HG03469 (cell line): Measurements from ENCODE around the gene RRP12.
"Not testable (repeated sequence)": the region's sequence is repeated elsewhere in the genome, so short reads cannot be mapped to it uniquely, and the experiment has no call there.

ENCODE experiments used
- ATAC-seq: cut with Tn5 transposase; IDR thresholded peaks from one replicate; pipeline ENCODE4 v1.9.1; 2021; ENCODE audit warnings: mild to moderate bottlenecking, moderate library complexity, moderate number of reproducible peaks; ENCODE audit not compliant: unreplicated experiment

RRP12 gene

DNA sequence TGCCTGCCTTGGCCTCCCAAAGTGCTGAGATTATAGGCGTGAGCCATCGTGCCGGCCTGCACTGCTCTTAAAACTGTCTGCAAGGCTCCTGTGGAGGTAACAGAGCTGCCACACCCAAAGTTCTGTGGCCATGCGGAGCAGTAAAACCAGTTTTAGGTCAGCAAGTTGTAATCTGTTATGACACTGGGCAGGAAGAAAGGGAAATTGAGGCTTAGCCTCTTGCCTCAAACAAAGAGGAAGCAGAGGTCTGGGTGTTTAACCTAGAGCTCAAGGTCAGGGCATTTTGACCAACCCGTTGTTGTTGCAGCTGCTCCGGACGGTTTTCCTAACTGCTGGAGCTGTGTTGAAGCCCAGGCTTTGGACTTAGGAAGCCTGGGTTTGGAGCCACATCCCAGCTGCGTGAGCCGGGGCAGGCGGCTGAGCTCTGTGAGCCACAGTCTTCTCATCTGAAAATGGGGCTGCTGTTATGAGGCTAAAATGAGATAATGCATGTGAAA lies 7.4 kb upstream of the RRP12 start:
- ATAC-seq, result no peak

DNA sequence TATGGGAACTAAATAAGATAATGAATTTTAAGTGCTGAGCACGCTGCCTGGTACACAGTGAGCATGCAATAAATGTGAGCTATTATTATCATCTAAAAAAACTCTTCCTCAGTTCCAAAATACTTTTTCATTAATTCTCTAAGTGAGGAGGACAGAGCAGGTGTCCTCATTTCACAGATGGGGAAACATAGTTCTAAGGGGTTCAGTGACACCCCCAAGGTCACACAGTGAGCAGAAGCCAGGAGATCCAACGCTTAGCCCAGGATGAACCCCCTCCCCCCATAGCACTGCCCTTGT lies 6.8 kb upstream of the RRP12 start:
- ATAC-seq, result no peak

DNA sequence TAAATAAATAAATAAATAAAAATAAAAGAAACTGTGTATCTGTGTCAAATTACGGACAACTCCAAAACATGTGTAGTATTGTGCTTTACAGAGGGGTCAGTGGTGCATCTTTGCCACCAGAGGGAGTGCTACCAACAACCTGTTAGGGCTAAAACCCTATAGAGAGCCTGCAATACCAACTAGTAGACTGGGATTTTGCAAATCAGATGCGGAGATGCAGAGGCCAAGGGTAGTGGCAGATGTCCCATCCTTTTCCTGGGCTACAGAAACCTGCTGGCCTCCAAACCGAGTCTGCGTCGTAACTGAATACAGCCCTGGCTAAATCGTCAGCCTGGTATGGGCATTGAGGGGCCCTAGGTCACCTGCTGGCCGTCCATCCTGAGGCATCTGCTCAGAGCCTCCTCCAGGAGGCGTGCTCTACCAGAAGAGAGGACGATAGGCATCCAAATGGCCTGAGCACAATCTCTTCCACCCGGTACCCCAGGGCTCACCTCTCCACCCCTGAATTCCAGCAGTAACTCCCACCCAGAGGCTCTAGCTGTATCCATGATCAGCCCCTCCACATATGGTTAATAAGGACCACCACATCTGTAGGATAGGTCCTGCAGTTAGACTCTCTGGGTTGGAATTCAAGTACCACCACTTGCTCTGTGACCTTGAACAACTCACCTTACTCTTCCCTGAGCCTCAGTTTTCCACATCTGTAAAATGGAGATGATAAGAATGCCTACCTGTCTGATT lies 6.2 kb upstream of the RRP12 start:
- ATAC-seq, result peak; percentile 64

- not testable (repeated sequence) for ATAC-seq
Observed at GRCh38 chr10:97406483-97406882, 5.3 kb upstream of the RRP12 start.

DNA sequence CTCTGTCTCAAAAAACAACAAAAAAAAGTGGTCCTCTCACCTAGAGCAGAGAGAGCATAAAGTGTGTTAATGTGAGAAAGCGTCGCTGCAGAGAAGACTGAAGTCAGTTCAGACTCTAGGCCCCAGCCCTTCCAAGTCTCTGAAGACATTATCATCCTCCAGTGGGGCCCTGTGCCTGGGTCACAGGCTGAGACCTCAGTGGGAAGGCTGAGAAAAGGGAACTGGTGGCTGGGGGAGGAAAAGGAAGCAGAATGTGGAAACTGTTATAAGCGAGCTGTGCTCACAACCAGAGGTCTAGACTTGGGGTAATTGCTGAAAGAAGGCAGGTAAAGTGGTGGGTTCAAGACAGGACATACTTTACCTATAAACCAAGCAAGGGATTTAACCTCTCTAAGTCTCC lies 4.9 kb upstream of the RRP12 start:
- ATAC-seq, result no peak

GRCh38 chr10:97404044-97404443 lies 2.9 kb upstream of the RRP12 start:
- ATAC-seq, result no peak

DNA sequence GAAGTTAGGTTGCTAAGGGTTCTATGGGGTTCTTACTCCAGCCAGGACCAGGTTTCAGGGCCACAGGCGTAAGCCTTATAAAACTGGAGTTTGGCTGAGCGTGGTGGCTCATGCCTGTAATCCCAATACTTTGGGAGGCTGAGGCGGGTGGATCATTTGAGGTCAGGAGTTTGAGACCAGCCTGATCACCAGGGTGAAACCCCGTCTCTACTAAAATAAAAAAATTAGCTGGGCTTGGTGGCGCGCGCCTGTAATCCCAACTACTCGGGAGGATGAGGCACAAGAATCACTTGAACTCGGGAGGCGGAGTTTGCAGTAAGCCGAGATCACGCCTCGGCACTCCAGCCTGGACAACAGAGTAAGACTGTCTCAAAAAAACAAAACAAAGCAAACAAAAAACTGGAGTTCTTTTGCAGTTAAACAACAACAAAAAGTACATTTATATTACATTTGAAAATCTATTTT lies 347 bp upstream of the RRP12 start:
- ATAC-seq, result no peak

DNA sequence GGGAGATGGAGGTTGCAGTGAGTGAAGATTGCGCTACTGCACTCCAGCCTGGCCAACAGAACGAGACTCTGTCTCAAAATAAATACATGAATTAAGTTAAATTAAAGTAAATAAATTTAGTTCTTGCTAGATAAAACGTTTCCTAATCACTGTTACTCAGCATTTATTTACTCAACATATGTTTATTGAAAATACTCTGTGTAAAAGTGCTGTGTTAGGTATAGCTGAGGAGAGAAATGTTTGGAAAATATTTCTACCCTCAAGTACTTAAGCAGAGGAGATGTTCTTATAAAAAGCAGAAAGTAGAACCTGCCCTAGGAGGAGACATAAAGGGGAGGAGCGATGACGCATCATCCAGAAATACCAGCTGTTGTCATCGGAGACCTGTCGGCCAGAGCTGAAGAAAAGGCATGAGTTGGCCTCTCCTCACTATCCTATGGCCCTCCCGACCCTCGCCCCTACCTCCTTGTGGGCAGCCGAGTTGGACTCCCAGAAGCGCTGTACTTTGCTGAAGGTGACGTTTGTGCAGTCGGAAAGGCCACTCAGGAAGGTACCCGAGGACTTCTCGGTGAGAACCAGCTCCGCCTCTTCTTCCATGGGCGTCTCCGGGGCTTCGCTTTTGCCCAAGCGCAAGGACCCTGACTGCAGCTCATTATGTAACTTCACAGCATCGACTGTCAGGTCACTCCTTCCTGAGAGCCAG lies 1.1 kb downstream of the RRP12 start:
- ATAC-seq, result no peak

GRCh38 chr10:97396056-97396455 lies 5.1 kb downstream of the RRP12 start:
- ATAC-seq, result no peak

DNA sequence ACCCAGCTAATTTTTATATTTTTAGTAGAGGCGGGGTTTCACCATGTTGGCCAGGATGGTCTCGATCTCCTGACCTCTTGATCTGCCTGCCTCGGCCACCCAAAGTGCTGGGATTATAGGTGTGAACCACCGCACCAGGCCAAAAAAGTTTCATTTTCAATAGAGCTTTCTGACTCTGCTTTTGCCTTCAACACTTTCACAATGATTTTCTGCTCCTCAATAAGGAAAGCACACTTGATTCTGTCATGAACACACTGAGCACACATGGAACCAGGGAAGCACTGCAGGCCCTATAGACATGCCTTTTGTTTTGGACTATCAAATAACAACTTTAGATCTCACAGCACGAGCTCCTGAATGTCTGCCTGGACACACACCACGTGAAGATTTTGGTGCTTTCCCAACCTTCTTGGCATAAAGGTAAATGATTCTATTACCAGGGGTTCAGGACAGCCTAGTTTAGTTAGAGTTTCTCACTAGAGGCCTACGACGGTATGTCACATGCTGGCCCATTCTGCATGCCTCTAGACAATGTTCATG lies 8.0 kb downstream of the RRP12 start:
- no peak for ATAC-seq

- no peak for ATAC-seq
Observed at GRCh38 chr10:97390091-97390490, 11.0 kb downstream of the RRP12 start.

DNA sequence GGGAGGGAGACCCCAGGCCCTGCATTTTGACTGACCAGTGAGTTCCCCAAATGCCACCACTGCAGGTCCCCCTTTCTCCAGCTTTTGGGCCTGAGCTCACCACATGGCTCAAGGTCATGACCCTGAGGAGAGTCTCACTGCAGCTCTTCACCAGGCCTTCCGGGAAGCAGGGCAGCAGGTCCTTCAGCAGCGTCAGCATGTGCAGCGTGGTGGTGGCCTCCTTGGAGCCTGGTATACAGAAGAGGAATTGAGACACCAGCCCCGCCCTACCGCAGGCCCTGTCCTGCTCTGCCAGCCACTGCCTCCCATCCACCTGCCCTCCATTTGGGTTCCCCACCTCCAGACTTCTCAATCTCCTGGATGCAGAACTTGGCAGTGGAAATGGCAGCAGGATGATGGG lies 13.0 kb downstream of the RRP12 start:
- ATAC-seq, result no peak

GRCh38 chr10:97385565-97385964 lies 15.6 kb downstream of the RRP12 start:
- ATAC-seq, result no peak

GRCh38 chr10:97384641-97385040 lies 16.5 kb downstream of the RRP12 start:
- ATAC-seq, result no peak

DNA sequence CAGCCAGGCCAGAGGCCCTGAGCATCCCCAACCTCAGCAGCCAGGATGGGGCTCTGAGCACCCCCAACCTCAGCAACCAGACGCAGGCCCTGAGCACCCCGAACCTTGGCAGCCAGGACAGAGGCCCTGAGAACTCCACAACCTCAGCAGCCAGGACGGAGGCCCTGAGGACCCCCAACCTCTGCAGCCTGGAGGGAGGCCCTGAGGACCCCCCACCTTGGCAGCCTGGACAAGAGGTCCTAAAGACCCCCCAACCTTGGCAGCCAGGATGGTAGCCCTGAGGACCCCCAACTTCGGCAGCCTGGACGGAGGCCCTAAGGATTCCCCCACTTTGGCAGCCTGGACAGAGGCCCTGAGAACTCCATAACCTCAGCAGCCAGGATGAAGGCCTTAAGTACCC lies 17.0 kb downstream of the RRP12 start:
- ATAC-seq, result no peak

DNA sequence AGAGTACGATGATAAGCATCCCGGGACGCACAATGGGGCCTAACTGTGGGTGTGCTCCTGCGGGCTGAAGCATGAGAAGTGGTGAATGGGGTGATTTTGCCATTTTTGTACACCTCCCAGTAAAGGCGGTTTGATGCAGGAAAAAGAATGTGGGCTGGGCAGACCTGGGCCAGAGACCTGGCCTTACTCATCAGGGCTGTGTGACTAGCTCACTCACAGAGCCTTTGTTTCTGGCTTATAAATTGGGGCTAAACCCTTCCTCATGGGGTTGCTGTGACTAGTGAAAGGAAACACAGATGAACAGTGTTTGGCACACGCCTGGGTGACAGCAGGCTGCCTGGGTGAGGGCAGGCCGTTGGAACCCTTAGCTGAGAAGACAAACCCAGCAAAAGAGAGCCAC lies 18.0 kb downstream of the RRP12 start:
- no peak for ATAC-seq

DNA sequence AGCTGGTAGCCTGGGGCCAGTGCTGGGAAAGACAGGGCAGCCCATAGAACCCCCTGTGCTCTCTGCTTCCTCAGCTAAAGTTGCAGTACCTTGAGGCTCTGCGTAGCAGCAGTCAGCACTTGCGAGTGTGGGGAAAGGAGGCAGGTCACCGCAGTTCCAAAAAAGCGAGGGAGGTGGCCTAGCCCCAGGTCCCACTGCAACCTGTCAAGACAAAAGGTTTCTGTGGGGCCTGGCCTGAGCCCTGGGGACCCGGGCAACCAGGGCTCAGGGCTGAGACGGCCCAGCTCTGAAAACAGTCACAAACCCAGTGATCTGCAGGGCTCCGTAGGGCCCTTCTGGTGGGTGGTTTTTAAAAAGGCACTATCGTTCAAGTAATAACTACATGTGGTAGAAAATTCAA lies 19.5 kb downstream of the RRP12 start:
- ATAC-seq, result no peak

- no peak for ATAC-seq
Observed at GRCh38 chr10:97380516-97380915, 20.6 kb downstream of the RRP12 start.

DNA sequence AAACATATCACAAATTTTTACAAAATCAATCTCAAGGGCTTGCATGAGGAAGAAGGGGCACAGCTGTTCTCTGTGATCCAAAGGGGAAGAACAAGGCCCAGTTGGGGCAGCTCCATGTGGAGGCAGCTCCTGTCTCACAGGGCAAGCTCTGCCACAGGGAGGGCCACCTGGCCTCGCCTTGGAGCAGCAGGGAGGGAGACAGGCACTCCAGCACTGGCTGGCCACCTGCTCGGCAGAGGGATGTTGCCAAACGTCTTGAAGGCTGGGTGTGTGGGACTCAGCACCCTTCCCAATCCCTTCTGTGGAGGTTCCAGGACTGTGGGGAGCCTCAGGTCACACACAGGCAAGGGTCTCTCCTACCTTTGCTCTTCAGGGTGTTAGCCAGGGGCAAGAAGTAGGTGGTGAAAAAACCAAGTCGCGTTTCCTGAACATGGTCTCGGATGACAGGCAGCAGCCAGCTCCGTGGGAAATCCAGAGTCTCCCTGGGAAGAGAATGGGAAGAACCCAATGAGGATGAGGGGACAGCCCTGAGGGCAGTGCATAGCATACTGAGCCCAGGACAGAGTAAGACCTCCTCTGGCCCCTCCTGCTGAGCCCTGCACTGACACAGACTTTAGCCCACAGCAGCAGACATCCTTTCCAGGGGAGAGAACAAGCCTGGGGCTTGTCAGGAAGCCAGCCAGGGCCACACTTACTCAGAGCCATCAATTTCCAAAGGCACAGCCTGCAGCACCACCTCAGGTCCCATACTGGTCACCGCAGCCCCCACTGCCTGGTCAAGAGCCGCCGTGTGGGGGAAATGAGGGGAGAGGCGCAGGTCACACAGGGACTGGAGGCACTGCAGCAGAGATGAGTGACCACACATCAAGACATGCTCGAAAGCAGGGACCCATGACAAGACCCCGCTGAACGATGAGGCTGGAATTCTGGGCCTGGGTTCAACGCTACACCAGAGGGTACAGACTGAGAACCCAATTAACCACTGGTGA lies 21.9 kb downstream of the RRP12 start:
- ATAC-seq, result no peak

DNA sequence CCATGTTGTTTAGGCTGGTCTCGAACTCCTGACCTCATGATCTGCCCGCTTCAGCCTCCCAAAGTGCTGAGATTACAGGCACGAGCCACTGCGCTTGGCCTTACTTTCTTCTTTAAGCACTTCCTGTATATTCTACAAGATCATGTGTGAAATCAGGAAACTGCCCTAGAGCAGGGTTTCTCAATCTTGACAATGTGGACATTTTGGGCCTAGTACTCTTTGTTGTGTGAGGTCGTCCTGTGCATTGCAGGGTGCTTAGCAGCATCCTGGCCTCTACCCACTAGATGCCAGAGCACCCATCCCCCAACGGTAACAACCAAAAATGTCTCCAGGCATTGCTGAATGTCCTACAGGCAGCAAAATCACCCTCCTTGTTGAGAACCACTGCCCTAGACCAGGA lies 24.7 kb downstream of the RRP12 start:
- no peak for ATAC-seq

- no peak for ATAC-seq
Observed at GRCh38 chr10:97373456-97373855, 27.7 kb downstream of the RRP12 start.
